ENCODE results near the gene RCE1.

RCE1 gene

GRCh38 chr11:66850235-66850587 is 7.0 kb downstream of the RCE1 start:
- no peak overlapping the region for H3K4me3 ChIP-seq (ENCODE audit: low read length)
- no peak for TF ChIP-seq CTCF (IDR thresholded peaks at IDR 0.05; ENCODE audit: insufficient read depth, low read depth, low read length, missing control alignments)
- DNase-seq (ENCODE audit: low read depth): no peak

- DNase-seq (ENCODE audit: low read depth): no peak
- H3K4me3 ChIP-seq (ENCODE audit: low read length): no peak overlapping the region
- no peak for TF ChIP-seq CTCF (IDR thresholded peaks at IDR 0.05; ENCODE audit: insufficient read depth, low read depth, low read length, missing control alignments)
Observed at GRCh38 chr11:66850588-66851238, 7.5 kb downstream of the RCE1 start.

- no peak overlapping the region for H3K4me3 ChIP-seq (ENCODE audit: low read length)
- TF ChIP-seq CTCF (IDR thresholded peaks at IDR 0.05; ENCODE audit: insufficient read depth, low read depth, low read length, missing control alignments): no peak
- DNase-seq (ENCODE audit: low read depth): no peak
Observed at GRCh38 chr11:66851239-66851596, 8.0 kb downstream of the RCE1 start.

GRCh38 chr11:66851698-66852465 is 8.6 kb downstream of the RCE1 start:
- DNase-seq (ENCODE audit: low read depth): no peak
- no peak overlapping the region for H3K4me3 ChIP-seq (ENCODE audit: low read length)
- peak; percentile 10 for TF ChIP-seq CTCF (IDR thresholded peaks at IDR 0.05; ENCODE audit: insufficient read depth, low read depth, low read length, missing control alignments)

GRCh38 chr11:66852466-66853241 is 9.4 kb downstream of the RCE1 start:
- TF ChIP-seq CTCF (IDR thresholded peaks at IDR 0.05; ENCODE audit: insufficient read depth, low read depth, low read length, missing control alignments): no peak
- no peak overlapping the region for H3K4me3 ChIP-seq (ENCODE audit: low read length)
- DNase-seq (ENCODE audit: low read depth): no peak

GRCh38 chr11:66853242-66854229 is 10.3 kb downstream of the RCE1 start:
- DNase-seq (ENCODE audit: low read depth): no peak
- TF ChIP-seq CTCF (IDR thresholded peaks at IDR 0.05; ENCODE audit: insufficient read depth, low read depth, low read length, missing control alignments): no peak
- H3K4me3 ChIP-seq (ENCODE audit: low read length): no peak overlapping the region

Measured in epithelial cell of esophagus (primary cell).